GM12878 (cell line): ENCODE measurements around the gene VN1R5. TPM values are rescaled to one million over a fixed set of nuclear protein-coding genes. Genes with fewer than 3 reads are reported as not detected.

Experiments used
- ATAC-seq: fragments of 200-7000 bp; cut with Tn5 transposase; 3 replicates; pipeline ENCODE4 v1.9.1; 2020; ENCODE audit warnings: mild to moderate bottlenecking, moderate library complexity
- BruUV-seq: library from RNA; stranded (reverse); fragments of 400-500 nt; replicated peaks from 2 replicates; lab custom pipeline; 2021; lab: Mats Ljungman, UMichigan
- CTCF ChIA-PET: fragments of 300-600 bp; sonication (Branson Sonifier 250); formaldehyde crosslinking; extraction: SDS; loops from one replicate; lab custom pipeline; 2021; ENCODE audit warnings: inconsistent platforms; lab: Yijun Ruan, JAX
- POLR2A ChIA-PET: fragments of 350-600 bp; formaldehyde crosslinking; extraction: SDS; loops from one replicate; lab custom pipeline; 2021; ENCODE audit warnings: inconsistent platforms; lab: Charles Lee
- RAD21 ChIA-PET: fragments of 300-600 bp; sonication (Branson Sonifier 250); formaldehyde crosslinking; loops from one replicate; lab custom pipeline; 2023; ENCODE audit warnings: antibody characterized with exemption; ENCODE audit not compliant: unreplicated experiment; lab: Charles Lee
- SMC1A ChIA-PET: fragments of 300-600 bp; sonication (Branson Sonifier 250); formaldehyde crosslinking; loops from one replicate; lab custom pipeline; 2023; ENCODE audit not compliant: unreplicated experiment, uncharacterized antibody; lab: Charles Lee
- DNase-seq: peaks from one replicate; pipeline ENCODE4 v3.0.0-alpha.2; 2011; ENCODE audit warnings: low read depth, low spot score
- FAIRE-seq: peaks from 3 replicates; lab custom pipeline; 2011; peaks lifted over from hg19 to GRCh38; lab: Jason Lieb, UNC
- H2AFZ ChIP-seq: 2 replicates; pipeline ENCODE4 v1.6.0; 2011; ENCODE audit warnings: low read depth, low read length, control low read depth; ENCODE audit not compliant: control insufficient read depth
- H3K27ac ChIP-seq: 2 replicates; pipeline ENCODE4 v1.5.1; 2011; ENCODE audit warnings: control low read depth; ENCODE audit not compliant: control insufficient read depth, insufficient read depth
- H3K27me3 ChIP-seq, 2 experiments: replicated peaks in 1 of 2; 2 replicates each; pipeline versions ENCODE4 v1.6.0 to v1.6.1; 2011; ENCODE audit warnings: low read length in 1 of 2; ENCODE audit not compliant: control insufficient read depth in 2 of 2, insufficient read depth in 2 of 2
- H3K36me3 ChIP-seq, 2 experiments: 2 replicates each; pipeline ENCODE4 v1.5.1; 2011; ENCODE audit warnings: low read length in 1 of 2; ENCODE audit not compliant: control insufficient read depth in 2 of 2, insufficient read depth in 2 of 2
- H3K4me1 ChIP-seq: 2 replicates; pipeline ENCODE4 v1.6.1; 2011; ENCODE audit warnings: mild to moderate bottlenecking, low read length, moderate library complexity, mixed read lengths; ENCODE audit not compliant: control insufficient read depth, insufficient read depth
- H3K4me2 ChIP-seq: 2 replicates; pipeline ENCODE4 v1.6.0; 2011; ENCODE audit warnings: control low read depth; ENCODE audit not compliant: control insufficient read depth, insufficient read depth
- H3K4me3 ChIP-seq: fragments of 200-600 bp; sonication (generic); 2 replicates; pipeline ENCODE4 v1.5.1; 2016
- H3K79me2 ChIP-seq: 2 replicates; pipeline ENCODE4 v1.6.0; 2011; ENCODE audit warnings: low read length; ENCODE audit not compliant: control insufficient read depth, insufficient read depth
- H3K9ac ChIP-seq: 2 replicates; pipeline ENCODE4 v1.8.0; 2011; ENCODE audit warnings: low read length, control low read depth, mixed read lengths; ENCODE audit not compliant: control insufficient read depth, insufficient read depth
- H3K9me3 ChIP-seq: replicated peaks from 3 replicates; pipeline ENCODE4 v1.5.1; 2011; ENCODE audit warnings: mild to moderate bottlenecking, low read length; ENCODE audit not compliant: control insufficient read depth, insufficient read depth
- H4K20me1 ChIP-seq: 2 replicates; pipeline ENCODE4 v1.6.0; 2011; ENCODE audit not compliant: control insufficient read depth, insufficient read depth
- BHLHE40 ChIP-seq, 2 experiments: fragments of 450-650 bp in 1 of 2; IDR thresholded peaks; 2 replicates each; pipeline ENCODE4 v1.6.1; 2011 to 2017; ENCODE audit warnings: low read depth in 2 of 2, borderline replicate concordance in 1 of 2, improper control_type of control experiment in 1 of 2, low read length in 1 of 2, mild to moderate bottlenecking in 1 of 2
- CHD2 ChIP-seq: IDR thresholded peaks from 2 replicates; pipeline ENCODE4 v1.6.1; 2011; ENCODE audit warnings: low read depth, low read length, improper control_type of control experiment, borderline replicate concordance
- CREB1 ChIP-seq: IDR thresholded peaks from 2 replicates; pipeline ENCODE4 v1.6.1; 2012; ENCODE audit warnings: low read depth, mild to moderate bottlenecking, inconsistent platforms
- FOS ChIP-seq: IDR thresholded peaks from 3 replicates; pipeline ENCODE4 v1.6.1; 2011; ENCODE audit warnings: borderline replicate concordance; ENCODE audit not compliant: insufficient read length; ENCODE audit errors: extremely low read depth
- GATAD2B ChIP-seq: fragments of 450-650 bp; conservative IDR thresholded peaks from 2 replicates; pipeline ENCODE4 v1.6.1; 2017; ENCODE audit warnings: low read depth, mild to moderate bottlenecking, moderate library complexity
- IKZF2 ChIP-seq, 2 experiments: fragments of 450-650 bp; IDR thresholded peaks; 2 replicates each; pipeline ENCODE4 v1.6.1; 2017; ENCODE audit warnings: mild to moderate bottlenecking in 2 of 2, moderate library complexity in 2 of 2
- JUND ChIP-seq: IDR thresholded peaks from 2 replicates; pipeline ENCODE4 v1.6.1; 2012; ENCODE audit warnings: low read depth, mild to moderate bottlenecking, low read length, improper control_type of control experiment, moderate library complexity
- NBN ChIP-seq: fragments of 450-650 bp; IDR thresholded peaks from 2 replicates; pipeline ENCODE4 v1.6.1; 2016
- RUNX3 ChIP-seq: IDR thresholded peaks from 2 replicates; pipeline ENCODE4 v1.6.1; 2012; ENCODE audit warnings: low read length, inconsistent platforms
- SMAD5 ChIP-seq: IDR thresholded peaks from 2 replicates; pipeline ENCODE4 v1.6.1; 2016; ENCODE audit warnings: antibody characterized with exemption, low read depth
- SPI1 ChIP-seq: IDR thresholded peaks from 2 replicates; pipeline ENCODE4 v1.6.1; 2011; ENCODE audit warnings: low read depth, mild to moderate bottlenecking, low read length, moderate library complexity, borderline replicate concordance; ENCODE audit not compliant: insufficient read depth
- SREBF2 ChIP-seq: IDR thresholded peaks from 2 replicates; pipeline ENCODE4 v1.6.1; 2012; ENCODE audit warnings: mild to moderate bottlenecking, low read length
- SUZ12 ChIP-seq: fragments of 200-600 bp; sonication (generic); IDR thresholded peaks from one replicate; pipeline ENCODE4 v1.6.1; 2018; ENCODE audit warnings: antibody characterized with exemption, mild to moderate bottlenecking; ENCODE audit not compliant: unreplicated experiment
- TBL1XR1 ChIP-seq: IDR thresholded peaks from 2 replicates; pipeline ENCODE4 v1.6.1; 2012; ENCODE audit warnings: low read depth, low read length, improper control_type of control experiment
- TCF3 ChIP-seq: IDR thresholded peaks from 2 replicates; pipeline ENCODE4 v1.6.1; 2012; ENCODE audit warnings: low read depth, mild to moderate bottlenecking, low read length, borderline replicate concordance; ENCODE audit not compliant: insufficient read depth
- YBX1 ChIP-seq: fragments of 450-650 bp; IDR thresholded peaks from 2 replicates; pipeline ENCODE4 v1.6.1; 2016; ENCODE audit warnings: antibody characterized with exemption
- WGBS: methylation state at CpG from one replicate; pipeline ENCODE4 v1.1.6; 2016; ENCODE audit warnings: low lambda C conversion rate; ENCODE audit not compliant: insufficient replicate concordance, insufficient coverage; ENCODE audit errors: missing lambda C conversion rate; 5-methylcytosine and 5-hydroxymethylcytosine counted together
- in situ Hi-C: fragments of 300-500 bp; cut with MboI; formaldehyde crosslinking; loops from 9 replicates; pipeline ENCODE4 v1.14.3; 2018; ENCODE audit warnings: mixed read lengths
- intact Hi-C: fragments of 100-400 bp; cut with micrococcal nuclease; formaldehyde crosslinking; loops from one replicate; pipeline ENCODE4 v1.14.2; 2022; ENCODE audit not compliant: unreplicated experiment
- polyA plus RNA-seq, 11 experiments: library from polyadenylated mRNA; depleted of rRNA in 4 of 11; unstranded in 6 of 11; stranded (reverse) in 5 of 11; fragments of >200 nt; fragmentation: Nextera tagmentation in 4 of 11; fragmentation: Illumina TruSeq in 1 of 11; extraction: Ambion mirVana in 4 of 11; extraction: Trizol in 1 of 11; gene quantifications; 1 replicate in 1 of 11; 2 replicates in 10 of 11; pipeline versions ENCODE4 v1.2.1 to v1.2.3, GENCODE V29; 2011 to 2016; ENCODE audit warnings: inconsistent platforms in 2 of 11, missing spikeins in 2 of 11, low read depth in 1 of 11
- total RNA-seq, 4 experiments: library from RNA; depleted of rRNA in 3 of 4; stranded (reverse); fragments of >200 nt in 3 of 4; fragmentation: Illumina TruSeq in 1 of 4; extraction: Trizol in 1 of 4; gene quantifications; 2 replicates each; pipeline versions ENCODE4 v1.2.1 to v1.2.3, GENCODE V29; 2013 to 2021
- TF ChIP-seq, protein P1 (sequence below): fragments of 450-650 bp; IDR thresholded peaks from 2 replicates; pipeline ENCODE4 v1.6.1; 2017; ENCODE audit warnings: mild to moderate bottlenecking, moderate library complexity
- TF ChIP-seq, protein P2 (sequence below): IDR thresholded peaks from 2 replicates; pipeline ENCODE4 v1.6.1; 2012; ENCODE audit warnings: low read depth, low read length, improper control_type of control experiment

The VN1R5 gene
- total and polyA plus RNA-seq, 10 of the 15 experiments (the other 5 are each of a cell fraction or from before 2014, with no cell fraction given): not detected

DNA sequence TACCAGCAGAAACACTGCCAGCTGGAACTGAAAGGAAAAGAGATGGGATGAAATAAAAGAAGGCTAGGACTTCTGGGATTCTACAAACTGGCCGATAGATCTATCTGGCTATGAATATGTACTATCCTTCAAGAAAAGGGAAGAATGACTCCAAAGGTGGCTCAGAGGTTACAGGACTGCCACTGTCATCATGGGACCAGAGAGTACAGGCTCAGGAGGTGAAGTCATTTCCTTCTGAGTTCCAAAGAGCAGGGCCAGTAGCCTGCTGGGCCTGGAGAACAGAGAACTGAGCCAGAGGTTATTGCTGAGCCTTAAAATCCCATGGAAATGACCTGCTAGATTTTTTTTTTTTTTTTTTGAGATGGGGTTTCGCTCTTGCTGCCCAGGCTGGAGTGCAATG, 48.2 kb downstream of the VN1R5 start:
- in situ Hi-C loops: no loop called here
- CTCF ChIA-PET: interaction anchor here (1.3 kb wide), 1 partner anchor 397 kb away, joined by 3 read pairs; no protein-coding TSS in a partner anchor
- POLR2A ChIA-PET: no interaction called here
- TF ChIP-seq TCF3: no peak
- TF ChIP-seq, protein P1, sequence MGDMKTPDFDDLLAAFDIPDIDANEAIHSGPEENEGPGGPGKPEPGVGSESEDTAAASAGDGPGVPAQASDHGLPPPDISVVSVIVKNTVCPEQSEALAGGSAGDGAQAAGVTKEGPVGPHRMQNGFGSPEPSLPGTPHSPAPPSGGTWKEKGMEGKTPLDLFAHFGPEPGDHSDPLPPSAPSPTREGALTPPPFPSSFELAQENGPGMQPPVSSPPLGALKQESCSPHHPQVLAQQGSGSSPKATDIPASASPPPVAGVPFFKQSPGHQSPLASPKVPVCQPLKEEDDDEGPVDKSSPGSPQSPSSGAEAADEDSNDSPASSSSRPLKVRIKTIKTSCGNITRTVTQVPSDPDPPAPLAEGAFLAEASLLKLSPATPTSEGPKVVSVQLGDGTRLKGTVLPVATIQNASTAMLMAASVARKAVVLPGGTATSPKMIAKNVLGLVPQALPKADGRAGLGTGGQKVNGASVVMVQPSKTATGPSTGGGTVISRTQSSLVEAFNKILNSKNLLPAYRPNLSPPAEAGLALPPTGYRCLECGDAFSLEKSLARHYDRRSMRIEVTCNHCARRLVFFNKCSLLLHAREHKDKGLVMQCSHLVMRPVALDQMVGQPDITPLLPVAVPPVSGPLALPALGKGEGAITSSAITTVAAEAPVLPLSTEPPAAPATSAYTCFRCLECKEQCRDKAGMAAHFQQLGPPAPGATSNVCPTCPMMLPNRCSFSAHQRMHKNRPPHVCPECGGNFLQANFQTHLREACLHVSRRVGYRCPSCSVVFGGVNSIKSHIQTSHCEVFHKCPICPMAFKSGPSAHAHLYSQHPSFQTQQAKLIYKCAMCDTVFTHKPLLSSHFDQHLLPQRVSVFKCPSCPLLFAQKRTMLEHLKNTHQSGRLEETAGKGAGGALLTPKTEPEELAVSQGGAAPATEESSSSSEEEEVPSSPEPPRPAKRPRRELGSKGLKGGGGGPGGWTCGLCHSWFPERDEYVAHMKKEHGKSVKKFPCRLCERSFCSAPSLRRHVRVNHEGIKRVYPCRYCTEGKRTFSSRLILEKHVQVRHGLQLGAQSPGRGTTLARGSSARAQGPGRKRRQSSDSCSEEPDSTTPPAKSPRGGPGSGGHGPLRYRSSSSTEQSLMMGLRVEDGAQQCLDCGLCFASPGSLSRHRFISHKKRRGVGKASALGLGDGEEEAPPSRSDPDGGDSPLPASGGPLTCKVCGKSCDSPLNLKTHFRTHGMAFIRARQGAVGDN: no peak
- TF ChIP-seq, protein P2, sequence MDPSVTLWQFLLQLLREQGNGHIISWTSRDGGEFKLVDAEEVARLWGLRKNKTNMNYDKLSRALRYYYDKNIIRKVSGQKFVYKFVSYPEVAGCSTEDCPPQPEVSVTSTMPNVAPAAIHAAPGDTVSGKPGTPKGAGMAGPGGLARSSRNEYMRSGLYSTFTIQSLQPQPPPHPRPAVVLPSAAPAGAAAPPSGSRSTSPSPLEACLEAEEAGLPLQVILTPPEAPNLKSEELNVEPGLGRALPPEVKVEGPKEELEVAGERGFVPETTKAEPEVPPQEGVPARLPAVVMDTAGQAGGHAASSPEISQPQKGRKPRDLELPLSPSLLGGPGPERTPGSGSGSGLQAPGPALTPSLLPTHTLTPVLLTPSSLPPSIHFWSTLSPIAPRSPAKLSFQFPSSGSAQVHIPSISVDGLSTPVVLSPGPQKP: no peak
- no peak for TF ChIP-seq CREB1
- no peak for TF ChIP-seq CHD2
- TF ChIP-seq NBN: no peak
- TF ChIP-seq IKZF2 (IDR thresholded peaks at IDR 0.05): no peak
- TF ChIP-seq SMAD5: no peak
- no peak for TF ChIP-seq SUZ12
- no peak for TF ChIP-seq YBX1
- no peak for TF ChIP-seq RUNX3
- TF ChIP-seq SREBF2: no peak
- no peak for TF ChIP-seq JUND
- no peak for TF ChIP-seq SPI1
- no peak for TF ChIP-seq BHLHE40 (IDR thresholded peaks at IDR 0.05; ENCODE audit: borderline replicate concordance in 1 of 2, low read depth in 2 of 2, low read length in 1 of 2)
- no peak for TF ChIP-seq TBL1XR1
- no peak for TF ChIP-seq GATAD2B
- no peak for TF ChIP-seq FOS
- DNase-seq: no peak
- no TSS peak for BruUV-seq
- FAIRE-seq: no peak
- Histone ChIP-seq H3K27ac (no peak overlapping the region), H3K36me3 (peaks cover 12 to 18% of the 10 kb centered on the region in 2 experiments), H3K9ac (no peak overlapping the region), H3K27me3 (no peaks in the 10 kb centered on the region), H3K4me3 (no peak overlapping the region), H2AFZ (no peak overlapping the region), H3K9me3 (no peaks in the 10 kb centered on the region), H4K20me1 (no peaks in the 10 kb centered on the region), H3K4me2 (no peak overlapping the region), H3K4me1 (no peaks in the 10 kb centered on the region), H3K79me2 (no peaks in the 10 kb centered on the region)
- RAD21 ChIA-PET: no interaction called here
- ATAC-seq: no peak
- WGBS: 92% methylated on average over 2 of the region's 2 CpGs
- intact Hi-C loops: no loop called here
- SMC1A ChIA-PET: no interaction called here
